CD4-positive, alpha-beta T cell (primary cell): ENCODE measurements around the gene VIT. TPM values are rescaled to one million over a fixed set of nuclear protein-coding genes. Genes with fewer than 3 reads are reported as not detected.

Experiments
- ATAC-seq: fragments of 200-7000 bp; cut with Tn5 transposase; one replicate; pipeline ENCODE4 v1.10.0; 2022; ENCODE audit warnings: mild to moderate bottlenecking; ENCODE audit not compliant: poor library complexity
- CTCF ChIA-PET: fragments of 350-600 bp; sonication (Branson Sonifier 250); formaldehyde crosslinking; loops from one replicate; lab custom pipeline; 2021; ENCODE audit warnings: antibody characterized with exemption, inconsistent platforms; lab: Charles Lee
- POLR2A ChIA-PET: fragments of 350-600 bp; sonication (Branson Sonifier 250); formaldehyde crosslinking; loops from one replicate; lab custom pipeline; 2021; ENCODE audit warnings: antibody characterized with exemption, inconsistent platforms; lab: Charles Lee
- DNase-seq, 14 experiments: peaks; one replicate each; pipeline ENCODE4 v3.0.0-alpha.2; 2013 to 2020; ENCODE audit warnings: mixed read lengths in 2 of 14
- H3K27ac ChIP-seq, 2 donors: one replicate each; pipeline versions ENCODE4 v1.5.1 to v1.7.0; 2013; ENCODE audit warnings: low read length in 2 of 2, low read depth in 1 of 2, mild to moderate bottlenecking in 1 of 2
- H3K27me3 ChIP-seq, 2 experiments: 1 replicate in 1 of 2; 2 replicates in 1 of 2; pipeline versions ENCODE4 v1.6.1 to v1.7.0; 2013; ENCODE audit warnings: low read length in 2 of 2, control low read depth in 1 of 2, mild to moderate bottlenecking in 1 of 2, moderate library complexity in 1 of 2; ENCODE audit not compliant: insufficient read depth in 2 of 2, control insufficient read depth in 1 of 2
- H3K36me3 ChIP-seq: one replicate; pipeline ENCODE4 v1.6.1; 2013; ENCODE audit warnings: low read length, control low read depth; ENCODE audit not compliant: insufficient read depth
- H3K4me1 ChIP-seq: one replicate; pipeline ENCODE4 v1.6.1; 2013; ENCODE audit warnings: low read length, control low read depth; ENCODE audit not compliant: insufficient read depth
- H3K4me3 ChIP-seq: one replicate; pipeline ENCODE4 v1.5.1; 2013; ENCODE audit warnings: mild to moderate bottlenecking, low read length, moderate library complexity
- H3K9me3 ChIP-seq, 2 experiments: 1 replicate in 1 of 2; 2 replicates in 1 of 2; pipeline versions ENCODE4 v1.6.1 to v1.7.0; 2013; ENCODE audit warnings: low read length in 2 of 2, mild to moderate bottlenecking in 2 of 2, control low read depth in 1 of 2, moderate library complexity in 1 of 2; ENCODE audit not compliant: control insufficient read depth in 1 of 2, insufficient read depth in 1 of 2
- H3K27ac Mint-ChIP-seq: one replicate; pipeline ENCODE4 v1.8.0; 2020; ENCODE audit warnings: mixed read lengths
- H3K27me3 Mint-ChIP-seq: one replicate; pipeline ENCODE4 v1.8.0; 2021; ENCODE audit warnings: mixed read lengths
- H3K36me3 Mint-ChIP-seq: one replicate; pipeline ENCODE4 v1.8.0; 2021; ENCODE audit warnings: low read depth, mixed read lengths
- H3K4me1 Mint-ChIP-seq: one replicate; pipeline ENCODE4 v1.8.0; 2021; ENCODE audit warnings: low read depth, mixed read lengths
- H3K4me3 Mint-ChIP-seq: one replicate; pipeline ENCODE4 v1.8.0; 2020; ENCODE audit warnings: mild to moderate bottlenecking, mixed read lengths
- H3K9me3 Mint-ChIP-seq: one replicate; pipeline ENCODE4 v1.8.0; 2020; ENCODE audit warnings: mixed read lengths
- intact Hi-C, 2 experiments: fragments of 100-400 bp; cut with DNase I in 1 of 2; cut with micrococcal nuclease in 1 of 2; formaldehyde crosslinking; loops; one replicate each; pipeline versions ENCODE4 v1.15.1 to v1.9.0; 2023 to 2025; cut with DNase I, micrococcal nuclease
- total RNA-seq, 174 experiments: library from RNA in 2 of 174; stranded (reverse) in 2 of 174; gene quantifications; one replicate each; pipeline ENCODE4 v1.2.3 and lab custom pipeline; 2021 to 2026
- TF ChIP-seq, protein P1 (sequence below): fragments of 200-600 bp; IDR thresholded peaks from one replicate; pipeline ENCODE4 v1.8.0; 2022; ENCODE audit warnings: antibody characterized with exemption, mild to moderate bottlenecking

VIT gene
- total RNA-seq, 2 experiments from 2014 or later, result not detected

DNA sequence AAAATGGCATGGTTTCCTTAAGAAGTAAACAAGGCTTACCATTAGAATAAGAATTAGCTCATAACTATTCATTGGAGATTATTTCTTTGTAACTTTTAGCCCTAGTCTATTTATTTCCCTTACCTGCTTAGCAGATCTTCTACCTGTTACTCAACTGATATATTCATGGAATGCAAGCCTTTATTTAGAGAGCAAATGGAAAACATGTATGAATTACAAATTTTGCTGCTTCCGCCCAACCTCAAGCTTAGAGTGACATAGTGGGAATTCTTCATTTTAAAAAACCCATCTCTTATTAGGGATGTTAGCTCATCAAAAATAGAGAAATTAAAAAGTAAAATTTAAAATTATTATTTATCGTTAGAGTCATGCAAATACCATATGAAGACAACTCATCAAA is 158.9 kb downstream of the VIT start:
- H3K27ac ChIP-seq, result no peak overlapping the region
- ChIA-PET CTCF (no interaction called here), POLR2A (no interaction called here)
- no peaks in the 10 kb centered on the region for H3K27me3 Mint-ChIP-seq
- H3K27me3 ChIP-seq, result no peaks in the 10 kb centered on the region
- no peak for DNase-seq
- H3K4me3 Mint-ChIP-seq, result no peak overlapping the region
- TF ChIP-seq, protein P1, sequence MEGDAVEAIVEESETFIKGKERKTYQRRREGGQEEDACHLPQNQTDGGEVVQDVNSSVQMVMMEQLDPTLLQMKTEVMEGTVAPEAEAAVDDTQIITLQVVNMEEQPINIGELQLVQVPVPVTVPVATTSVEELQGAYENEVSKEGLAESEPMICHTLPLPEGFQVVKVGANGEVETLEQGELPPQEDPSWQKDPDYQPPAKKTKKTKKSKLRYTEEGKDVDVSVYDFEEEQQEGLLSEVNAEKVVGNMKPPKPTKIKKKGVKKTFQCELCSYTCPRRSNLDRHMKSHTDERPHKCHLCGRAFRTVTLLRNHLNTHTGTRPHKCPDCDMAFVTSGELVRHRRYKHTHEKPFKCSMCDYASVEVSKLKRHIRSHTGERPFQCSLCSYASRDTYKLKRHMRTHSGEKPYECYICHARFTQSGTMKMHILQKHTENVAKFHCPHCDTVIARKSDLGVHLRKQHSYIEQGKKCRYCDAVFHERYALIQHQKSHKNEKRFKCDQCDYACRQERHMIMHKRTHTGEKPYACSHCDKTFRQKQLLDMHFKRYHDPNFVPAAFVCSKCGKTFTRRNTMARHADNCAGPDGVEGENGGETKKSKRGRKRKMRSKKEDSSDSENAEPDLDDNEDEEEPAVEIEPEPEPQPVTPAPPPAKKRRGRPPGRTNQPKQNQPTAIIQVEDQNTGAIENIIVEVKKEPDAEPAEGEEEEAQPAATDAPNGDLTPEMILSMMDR, result no peak
- peaks cover 30% of the 10 kb centered on the region for H3K36me3 ChIP-seq
- no peaks in the 10 kb centered on the region for H3K9me3 Mint-ChIP-seq
- intact Hi-C loops, result no loop called here
- no peaks in the 10 kb centered on the region for H3K4me1 ChIP-seq
- H3K27ac Mint-ChIP-seq, result no peak overlapping the region
- no peak for ATAC-seq
- no peaks in the 10 kb centered on the region for H3K4me1 Mint-ChIP-seq
- no peaks in the 10 kb centered on the region for H3K9me3 ChIP-seq
- no peak overlapping the region for H3K4me3 ChIP-seq
- H3K36me3 Mint-ChIP-seq, result peaks cover 88% of the 10 kb centered on the region

DNA sequence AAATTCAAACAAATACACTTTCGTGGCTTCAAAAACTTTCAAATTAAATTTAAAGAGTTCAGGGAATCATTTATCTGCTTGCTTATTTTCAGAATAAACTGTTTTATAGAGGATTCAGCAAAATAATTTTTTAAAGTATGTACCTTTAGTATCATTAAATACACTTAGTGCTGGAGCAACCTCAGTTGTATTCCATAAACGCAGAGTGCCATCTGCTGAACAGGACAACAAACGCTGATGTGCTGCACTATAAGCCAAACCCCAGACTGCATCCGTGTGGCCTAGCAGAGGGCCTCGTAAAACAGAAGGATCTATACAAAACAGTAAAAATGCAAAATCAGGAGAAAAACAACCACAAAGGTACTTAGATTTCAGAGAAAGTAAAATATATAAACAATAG is 161.2 kb downstream of the VIT start:
- TF ChIP-seq, protein P1, result no peak
- ATAC-seq (no peak), DNase-seq (peak in 1 of 14 experiments; percentile 0)
- Mint-ChIP-seq H3K4me1 (no peaks in the 10 kb centered on the region), H3K36me3 (peaks cover 89% of the 10 kb centered on the region), H3K27ac (no peak overlapping the region), H3K27me3 (no peaks in the 10 kb centered on the region), H3K4me3 (no peak overlapping the region), H3K9me3 (peaks cover 1% of the 10 kb centered on the region)
- H3K36me3 ChIP-seq, result peaks cover 30% of the 10 kb centered on the region
- intact Hi-C loops, result no loop called here
- no peaks in the 10 kb centered on the region for H3K4me1 ChIP-seq
- H3K27me3 ChIP-seq, result no peaks in the 10 kb centered on the region
- ChIA-PET CTCF (no interaction called here), POLR2A (no interaction called here)
- no peak overlapping the region for H3K27ac ChIP-seq
- H3K4me3 ChIP-seq, result no peak overlapping the region
- no peaks in the 10 kb centered on the region for H3K9me3 ChIP-seq

DNA sequence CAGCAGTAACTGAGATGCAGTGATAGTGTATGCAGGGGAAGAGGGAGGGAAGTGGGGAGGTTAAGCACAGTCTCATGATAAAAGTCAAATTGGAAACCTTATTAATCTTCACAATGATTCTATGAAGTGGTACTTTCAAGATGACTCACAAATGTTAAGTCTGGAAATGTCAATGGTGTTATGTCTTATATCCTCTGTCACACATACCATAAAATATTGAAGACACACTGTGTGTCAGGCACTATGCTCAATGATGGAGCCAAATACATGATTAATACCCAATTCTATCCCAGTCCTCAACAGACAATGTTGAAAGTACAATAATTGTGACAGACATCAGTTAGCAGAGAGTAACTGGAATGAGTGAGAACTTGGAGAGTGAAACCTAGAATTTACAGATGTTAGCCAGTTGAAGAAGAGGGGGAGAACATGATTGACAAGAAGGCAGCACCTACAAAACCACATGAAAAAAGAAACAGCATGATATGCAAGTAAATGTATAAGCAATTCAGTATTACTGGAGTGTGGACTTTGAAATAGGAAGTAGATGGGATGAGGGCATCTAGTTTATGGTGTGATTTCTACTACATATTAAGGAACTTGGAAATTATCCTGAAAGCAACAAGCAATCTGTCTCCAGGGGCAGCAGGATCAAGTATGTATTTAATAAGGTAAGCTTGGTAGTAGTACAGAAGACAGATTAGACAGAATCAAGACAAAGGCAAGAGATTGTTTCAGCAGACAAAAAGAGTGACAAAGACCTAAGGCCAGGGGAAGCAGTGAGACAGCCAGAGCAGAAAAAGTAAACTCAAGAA is 162.3 kb downstream of the VIT start:
- H3K4me3 Mint-ChIP-seq, result no peak overlapping the region
- H3K27ac Mint-ChIP-seq, result no peak overlapping the region
- intact Hi-C loops, result no loop called here
- CTCF ChIA-PET, result no interaction called here
- Histone ChIP-seq H3K27ac (no peak overlapping the region), H3K4me1 (no peaks in the 10 kb centered on the region), H3K9me3 (no peaks in the 10 kb centered on the region), H3K36me3 (peaks cover 30% of the 10 kb centered on the region), H3K27me3 (no peaks in the 10 kb centered on the region), H3K4me3 (no peak overlapping the region)
- peaks cover 92% of the 10 kb centered on the region for H3K36me3 Mint-ChIP-seq
- DNase-seq, result no peak
- ATAC-seq, result no peak
- peaks cover 1% of the 10 kb centered on the region for H3K9me3 Mint-ChIP-seq
- POLR2A ChIA-PET, result no interaction called here
- no peaks in the 10 kb centered on the region for H3K4me1 Mint-ChIP-seq
- no peaks in the 10 kb centered on the region for H3K27me3 Mint-ChIP-seq
- TF ChIP-seq, protein P1, result no peak
